GM21360 (cell line): ENCODE measurements around the gene PCDHAC2.

Experiments
- ATAC-seq: cut with Tn5 transposase; IDR thresholded peaks from one replicate; pipeline ENCODE4 v1.9.1; 2021; ENCODE audit warnings: mild to moderate bottlenecking, moderate library complexity; ENCODE audit not compliant: unreplicated experiment

The PCDHAC2 gene, protein sequence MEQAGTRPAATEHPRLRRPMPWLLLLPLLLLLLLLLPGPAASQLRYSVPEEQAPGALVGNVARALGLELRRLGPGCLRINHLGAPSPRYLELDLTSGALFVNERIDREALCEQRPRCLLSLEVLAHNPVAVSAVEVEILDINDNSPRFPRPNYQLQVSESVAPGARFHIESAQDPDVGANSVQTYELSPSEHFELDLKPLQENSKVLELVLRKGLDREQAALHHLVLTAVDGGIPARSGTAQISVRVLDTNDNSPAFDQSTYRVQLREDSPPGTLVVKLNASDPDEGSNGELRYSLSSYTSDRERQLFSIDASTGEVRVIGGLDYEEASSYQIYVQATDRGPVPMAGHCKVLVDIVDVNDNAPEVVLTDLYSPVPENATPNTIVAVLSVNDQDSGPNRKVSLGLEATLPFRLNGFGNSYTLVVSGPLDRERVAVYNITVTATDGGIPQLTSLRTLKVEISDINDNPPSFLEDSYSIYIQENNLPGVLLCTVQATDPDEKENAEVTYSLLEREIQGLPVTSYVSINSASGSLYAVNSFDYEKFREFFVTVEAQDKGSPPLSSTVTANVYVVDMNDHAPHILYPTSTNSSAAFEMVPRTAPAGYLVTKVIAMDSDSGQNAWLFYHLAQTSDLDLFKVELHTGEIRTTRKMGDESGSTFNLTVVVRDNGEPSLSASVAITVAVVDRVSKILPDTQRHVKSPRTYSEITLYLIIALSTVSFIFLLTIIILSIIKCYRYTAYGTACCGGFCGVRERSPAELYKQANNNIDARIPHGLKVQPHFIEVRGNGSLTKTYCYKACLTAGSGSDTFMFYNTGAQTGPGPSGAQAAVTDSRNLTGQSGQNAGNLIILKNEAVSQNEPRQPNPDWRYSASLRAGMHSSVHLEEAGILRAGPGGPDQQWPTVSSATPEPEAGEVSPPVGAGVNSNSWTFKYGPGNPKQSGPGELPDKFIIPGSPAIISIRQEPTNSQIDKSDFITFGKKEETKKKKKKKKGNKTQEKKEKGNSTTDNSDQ

DNA sequence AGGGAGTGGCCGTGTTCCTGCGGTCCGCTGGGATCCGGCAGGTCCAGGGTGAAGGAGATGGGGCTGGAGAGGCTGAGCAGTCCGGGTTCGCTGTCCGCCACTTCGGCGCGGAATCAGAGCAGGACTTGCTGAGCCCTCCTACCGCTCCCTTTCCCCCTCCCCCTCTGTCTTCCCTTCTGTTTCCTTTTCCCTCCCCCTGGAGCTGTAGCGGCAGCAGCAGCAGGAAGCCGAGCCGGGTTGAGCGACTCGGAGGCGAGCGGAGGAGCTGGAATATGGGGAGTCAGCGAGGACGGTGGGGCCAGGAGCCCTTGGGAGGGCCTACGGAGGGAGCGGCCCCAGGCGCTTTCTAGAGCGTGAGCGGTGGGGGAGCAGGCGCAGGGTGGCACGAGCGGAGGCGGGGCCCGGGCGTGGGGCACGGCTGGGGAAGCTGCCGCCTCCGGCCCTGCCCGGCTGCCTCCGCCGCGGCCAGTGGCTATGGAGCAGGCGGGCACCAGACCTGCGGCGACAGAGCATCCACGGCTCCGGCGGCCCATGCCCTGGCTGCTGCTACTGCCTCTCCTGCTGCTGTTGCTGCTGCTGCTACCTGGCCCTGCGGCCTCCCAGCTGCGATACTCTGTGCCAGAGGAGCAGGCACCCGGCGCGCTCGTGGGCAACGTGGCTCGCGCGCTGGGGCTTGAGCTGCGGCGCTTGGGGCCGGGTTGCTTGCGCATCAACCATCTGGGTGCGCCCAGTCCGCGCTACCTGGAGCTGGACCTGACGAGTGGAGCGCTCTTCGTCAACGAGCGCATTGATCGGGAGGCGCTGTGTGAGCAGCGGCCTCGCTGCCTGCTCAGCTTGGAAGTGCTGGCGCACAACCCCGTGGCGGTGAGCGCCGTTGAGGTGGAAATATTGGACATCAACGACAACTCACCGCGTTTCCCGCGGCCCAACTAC, at the start of gene PCDHAC2:
Gene PCDHAC2, plus strand, starts transcription at position 184 of the 933 bp plus-strand sequence. Its CDS starts 291 bp downstream, at position 475.
- ATAC-seq: no peak

GRCh38 chr5:140923601-140924000, 42.7 kb upstream of the PCDHAC2 start:
- ATAC-seq: no peak

DNA sequence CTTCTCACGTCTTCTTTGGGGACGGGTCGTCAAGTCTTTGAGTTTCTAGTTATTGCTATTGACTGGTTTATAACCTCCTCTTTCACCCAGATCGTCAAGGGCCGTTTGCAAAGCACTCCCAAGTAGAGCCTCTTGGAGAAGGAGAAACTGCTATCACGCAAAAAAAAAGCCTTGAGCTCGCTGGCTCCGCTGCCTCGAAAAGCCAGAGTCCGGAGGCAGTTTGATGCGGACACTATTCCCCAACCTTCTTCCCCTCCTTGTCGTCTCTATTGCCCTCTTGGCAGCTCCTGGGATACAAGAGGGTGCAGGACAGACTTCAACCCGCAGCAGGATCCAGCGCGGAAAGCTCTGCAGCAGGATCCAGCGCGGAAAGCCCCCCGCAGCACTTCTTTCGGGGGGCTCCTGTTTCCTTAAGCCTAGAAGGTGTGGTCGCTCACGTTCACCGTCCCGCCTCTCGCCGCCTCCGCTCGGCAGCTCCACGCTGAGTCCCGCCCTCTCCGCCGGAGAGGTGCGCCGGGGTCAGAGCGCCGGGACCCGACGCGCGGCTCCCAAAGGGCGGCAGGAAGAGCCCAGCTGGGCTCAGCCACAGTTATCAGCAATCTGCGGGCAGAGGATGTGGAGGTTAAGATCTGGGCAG, 40.4 kb upstream of the PCDHAC2 start, which contains the start of gene PCDHAC1:
Gene PCDHAC1, plus strand, starts transcription at position 494 of the 637 bp plus-strand sequence. CDS start 594 bp downstream, outside the sequence.
- no peak for ATAC-seq

- no peak for ATAC-seq
Measured at GRCh38 chr5:140926443-140927227, 39.6 kb upstream of the PCDHAC2 start.

- no peak for ATAC-seq
Measured at GRCh38 chr5:140927228-140927573, 39.1 kb upstream of the PCDHAC2 start.

DNA sequence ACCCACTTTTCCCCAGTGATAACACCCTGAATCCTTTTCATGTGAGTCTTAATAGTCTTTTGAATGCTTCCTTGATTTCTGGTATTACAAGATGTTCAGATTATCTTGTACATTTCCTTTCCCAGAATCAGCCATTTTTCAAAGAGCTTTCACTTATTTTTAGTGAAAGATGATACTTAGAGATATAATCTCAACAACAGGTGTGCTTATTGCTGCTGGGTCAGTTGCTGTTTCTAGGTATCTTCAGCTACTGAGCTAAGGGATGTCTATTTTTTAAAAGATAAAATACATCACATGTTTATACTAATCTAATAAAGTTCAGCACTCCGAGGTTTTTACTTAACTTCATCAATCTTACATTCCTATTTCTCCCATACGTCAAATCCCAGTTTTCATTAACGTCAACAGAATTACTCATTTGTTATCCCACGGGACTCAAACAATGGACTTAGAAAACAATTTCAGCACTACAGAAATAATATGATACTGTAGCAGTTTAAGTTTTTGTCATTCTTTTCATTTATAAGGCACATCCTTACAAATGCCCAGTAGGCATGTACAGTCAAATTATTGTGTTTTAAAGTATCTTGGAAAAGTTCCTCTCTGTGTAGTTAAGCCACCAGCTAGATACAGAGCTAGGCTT, 31.2 kb upstream of the PCDHAC2 start:
- no peak for ATAC-seq

GRCh38 chr5:140946578-140946977, 19.7 kb upstream of the PCDHAC2 start:
- no peak for ATAC-seq

- ATAC-seq: no peak
Measured at GRCh38 chr5:140951636-140952035, 14.6 kb upstream of the PCDHAC2 start.

DNA sequence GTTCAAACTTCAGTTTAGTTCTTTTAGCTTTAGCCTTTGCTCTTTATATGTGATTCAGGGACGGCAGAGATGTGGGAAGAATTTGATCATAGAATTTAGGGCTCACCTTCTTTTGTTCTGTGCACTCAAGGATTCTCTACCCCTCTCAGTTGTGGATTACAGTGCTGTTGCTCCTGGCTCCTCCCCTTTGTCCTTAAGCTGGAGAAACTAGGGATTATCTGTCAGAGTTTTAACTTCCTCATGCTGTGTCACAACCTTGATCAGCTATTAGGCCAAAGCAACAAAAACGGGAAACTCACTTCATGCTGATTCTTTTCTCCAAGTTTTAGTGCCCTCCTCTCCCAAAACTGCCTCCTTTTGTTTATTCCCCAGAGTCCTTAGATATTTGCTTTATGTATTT, 13.0 kb upstream of the PCDHAC2 start:
- ATAC-seq: no peak

DNA sequence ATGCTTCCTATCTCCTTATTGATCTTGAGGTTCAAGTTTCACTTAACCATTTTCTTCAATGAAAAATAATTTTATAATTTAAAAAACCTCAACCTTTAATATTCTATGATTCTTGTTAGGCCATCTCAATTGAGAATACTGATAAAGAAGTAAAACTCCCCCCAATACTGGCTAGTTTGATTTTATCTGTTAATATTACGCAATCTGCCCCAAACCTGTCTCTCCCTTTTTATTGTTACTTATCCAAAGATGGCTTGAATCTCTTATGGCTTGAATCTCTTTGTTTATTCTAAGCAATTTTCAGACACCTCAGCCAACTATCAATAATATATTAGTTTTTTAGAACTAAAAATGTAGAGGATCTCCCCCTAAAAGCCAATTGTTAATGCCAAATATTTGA, 4.1 kb upstream of the PCDHAC2 start:
- no peak for ATAC-seq

- ATAC-seq: no peak
Measured at GRCh38 chr5:140964356-140964755, 1.9 kb upstream of the PCDHAC2 start.

DNA sequence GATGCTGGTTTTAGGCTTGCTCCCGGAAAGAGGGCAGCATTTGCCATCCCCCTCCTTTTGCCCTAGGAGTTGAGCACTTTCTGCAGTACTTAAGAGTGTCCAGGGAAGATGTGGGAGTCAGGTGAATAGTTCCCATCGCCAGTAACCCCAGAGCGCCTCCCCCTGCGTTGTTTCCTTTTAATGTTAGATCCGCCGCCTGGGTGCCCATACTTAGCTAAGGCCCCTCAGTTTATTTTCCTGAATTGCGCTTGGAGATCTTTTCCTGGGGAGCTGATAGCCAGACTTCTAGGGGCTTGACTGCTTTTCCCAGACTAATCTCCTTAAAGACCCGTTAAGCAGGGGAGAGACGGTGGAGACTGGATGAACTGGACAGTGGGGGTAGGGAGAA, 377 bp upstream of the PCDHAC2 start:
- no peak for ATAC-seq

DNA sequence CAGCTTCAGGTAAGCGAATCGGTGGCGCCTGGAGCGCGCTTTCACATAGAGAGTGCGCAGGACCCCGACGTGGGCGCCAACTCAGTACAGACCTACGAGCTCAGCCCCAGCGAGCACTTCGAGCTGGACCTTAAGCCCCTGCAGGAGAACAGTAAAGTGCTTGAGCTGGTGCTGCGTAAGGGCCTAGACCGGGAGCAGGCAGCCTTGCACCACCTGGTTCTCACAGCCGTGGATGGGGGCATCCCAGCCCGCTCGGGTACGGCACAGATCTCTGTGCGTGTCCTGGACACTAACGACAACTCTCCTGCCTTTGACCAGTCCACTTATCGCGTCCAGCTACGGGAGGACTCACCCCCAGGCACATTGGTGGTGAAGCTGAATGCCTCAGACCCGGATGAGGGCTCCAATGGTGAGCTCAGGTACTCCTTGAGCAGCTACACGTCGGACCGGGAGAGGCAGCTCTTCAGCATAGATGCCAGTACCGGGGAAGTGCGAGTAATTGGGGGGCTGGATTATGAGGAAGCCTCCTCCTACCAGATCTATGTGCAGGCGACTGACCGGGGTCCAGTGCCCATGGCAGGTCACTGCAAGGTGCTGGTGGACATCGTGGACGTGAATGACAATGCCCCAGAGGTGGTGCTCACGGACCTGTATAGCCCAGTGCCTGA, 1.1 kb downstream of the PCDHAC2 start:
- ATAC-seq: no peak

DNA sequence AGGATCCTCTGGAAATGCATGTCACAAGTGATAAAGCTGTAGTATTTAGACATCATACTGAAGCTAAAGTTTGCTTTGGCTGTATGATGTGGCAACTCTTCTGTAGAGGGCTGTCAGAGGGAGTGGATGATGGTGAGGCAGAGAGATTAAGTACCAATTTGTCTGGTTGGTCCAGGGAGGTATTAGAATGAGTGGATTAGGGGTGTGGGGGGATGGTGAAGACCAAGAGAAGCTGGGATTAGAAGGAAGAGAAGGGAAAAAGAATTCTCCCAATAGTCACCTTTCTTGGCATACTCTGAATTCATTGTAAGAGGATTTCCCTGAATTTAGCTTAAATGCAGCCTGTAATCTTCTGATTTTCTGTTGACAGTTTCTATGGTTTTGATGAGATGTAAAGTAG, 3.6 kb downstream of the PCDHAC2 start:
- ATAC-seq: no peak

GRCh38 chr5:140973550-140973949, 7.3 kb downstream of the PCDHAC2 start:
- no peak for ATAC-seq

DNA sequence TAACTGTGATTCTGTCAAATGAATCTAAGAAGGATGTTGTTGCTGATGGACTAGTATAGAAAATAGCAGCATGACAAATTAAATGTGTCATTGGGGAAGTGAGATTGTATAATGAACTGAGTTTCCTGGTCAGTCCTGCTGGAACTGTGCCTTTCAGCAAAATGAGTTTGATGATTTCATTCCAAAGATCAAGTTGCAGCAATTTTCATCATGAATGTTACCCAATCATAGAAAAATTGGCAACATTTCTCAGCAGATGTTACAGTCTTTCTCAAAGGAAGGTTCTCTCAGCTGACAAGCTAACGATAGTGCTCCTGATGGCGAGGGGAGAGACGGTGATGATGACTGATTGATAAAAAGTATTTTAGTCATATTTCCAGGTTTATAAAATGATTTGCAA, 10.7 kb downstream of the PCDHAC2 start:
- ATAC-seq: no peak

GRCh38 chr5:140978260-140978659, 12.0 kb downstream of the PCDHAC2 start:
- no peak for ATAC-seq

DNA sequence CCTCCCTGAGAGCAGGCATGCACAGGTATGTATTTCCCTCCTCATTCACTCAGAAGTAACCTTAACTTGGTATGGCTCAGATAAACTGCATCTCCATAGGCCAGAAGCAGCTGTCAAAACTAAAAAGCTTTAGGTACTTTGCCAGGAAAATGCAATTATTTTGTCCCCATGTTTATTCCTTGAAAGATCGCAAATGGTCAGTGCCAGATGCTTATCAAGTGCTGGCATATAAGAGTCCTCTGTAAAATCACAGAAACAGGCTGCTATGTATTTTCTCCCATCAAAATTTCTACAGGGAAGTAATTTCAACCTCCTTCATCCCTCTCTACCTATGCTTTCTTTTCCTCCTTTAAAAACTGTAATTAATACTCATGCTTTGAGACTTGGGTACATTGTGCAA, 12.7 kb downstream of the PCDHAC2 start:
- ATAC-seq: no peak
